OCI-LY1 (cell line): Measurements from ENCODE around the gene IL31RA.

ENCODE experiments used
- H2AFZ ChIP-seq: fragments of 200-600 bp; sonication (generic), shearing (Covaris generic); 2 replicates; pipeline ENCODE4 v1.6.0; 2014; ENCODE audit warnings: antibody characterized with exemption, mild to moderate bottlenecking, low read length
- H3F3A ChIP-seq: fragments of 200-600 bp; sonication (generic), shearing (Covaris generic); 2 replicates; pipeline ENCODE4 v1.6.0; 2014; ENCODE audit warnings: mild to moderate bottlenecking, antibody characterized with exemption, low read length, moderate library complexity; ENCODE audit not compliant: insufficient read depth
- H3K27ac ChIP-seq: fragments of 200-600 bp; sonication (generic); 2 replicates; pipeline ENCODE4 v1.5.1; 2014; ENCODE audit warnings: low read length, mixed run types, mild to moderate bottlenecking, low read depth; ENCODE audit not compliant: poor library complexity, severe bottlenecking
- H3K27me3 ChIP-seq: fragments of 200-600 bp; sonication (generic); 2 replicates; pipeline ENCODE4 v1.6.0; 2014; ENCODE audit warnings: antibody characterized with exemption, mild to moderate bottlenecking, low read length, moderate library complexity; ENCODE audit not compliant: insufficient read depth
- H3K36me3 ChIP-seq: fragments of 200-600 bp; sonication (generic); 2 replicates; pipeline ENCODE4 v1.6.1; 2014; ENCODE audit warnings: mild to moderate bottlenecking, antibody characterized with exemption, low read length, moderate library complexity, mixed read lengths; ENCODE audit not compliant: insufficient read depth
- H3K4me1 ChIP-seq: fragments of 200-600 bp; sonication (generic); 2 replicates; pipeline ENCODE4 v1.5.1; 2014; ENCODE audit warnings: mild to moderate bottlenecking, low read length, moderate library complexity; ENCODE audit not compliant: insufficient read depth, severe bottlenecking
- H3K4me2 ChIP-seq: fragments of 200-600 bp; sonication (generic), shearing (Covaris generic); 2 replicates; pipeline ENCODE4 v1.6.1; 2014; ENCODE audit warnings: low read length
- H3K4me3 ChIP-seq: fragments of 200-600 bp; sonication (generic); 2 replicates; pipeline ENCODE4 v1.5.1; 2014; ENCODE audit warnings: low read length, low read depth, mild to moderate bottlenecking, mixed read lengths; ENCODE audit not compliant: poor library complexity, severe bottlenecking
- H3K79me2 ChIP-seq: fragments of 200-600 bp; shearing (Covaris generic); 2 replicates; pipeline ENCODE4 v1.6.1; 2016; ENCODE audit warnings: mixed run types, low read length, mixed read lengths; ENCODE audit not compliant: insufficient read depth
- H3K9ac ChIP-seq: fragments of 200-600 bp; sonication (generic), shearing (Covaris generic); 2 replicates; pipeline ENCODE4 v1.6.1; 2014; ENCODE audit warnings: mild to moderate bottlenecking, low read length, mixed read lengths
- H3K9me2 ChIP-seq: fragments of 200-600 bp; sonication (generic), shearing (Covaris generic); 2 replicates; pipeline ENCODE4 v1.6.1; 2014; ENCODE audit warnings: low read depth, mild to moderate bottlenecking, low read length, mixed read lengths
- H3K9me3 ChIP-seq: fragments of 200-600 bp; shearing (Covaris generic); 2 replicates; pipeline ENCODE4 v1.6.1; 2014; ENCODE audit warnings: low read length, mixed read lengths
- H4K20me1 ChIP-seq: fragments of 200-600 bp; sonication (generic), shearing (Covaris generic); 2 replicates; pipeline ENCODE4 v1.6.0; 2016; ENCODE audit warnings: mild to moderate bottlenecking, low read length; ENCODE audit not compliant: insufficient read depth
- CTCF ChIP-seq: fragments of 200-600 bp; sonication (generic), shearing (Covaris generic); IDR thresholded peaks from 2 replicates; pipeline ENCODE4 v1.5.1; 2017; ENCODE audit warnings: mild to moderate bottlenecking, antibody characterized with exemption, low read length, moderate library complexity, mixed read lengths
- EZH2 ChIP-seq: fragments of 200-600 bp; sonication (generic), shearing (Covaris generic); IDR thresholded peaks from 2 replicates; pipeline ENCODE4 v1.8.0; 2017; ENCODE audit warnings: borderline replicate concordance, mixed run types, mild to moderate bottlenecking, antibody characterized with exemption, low read length, moderate library complexity, mixed read lengths

Gene IL31RA

GRCh38 chr5:55853818-55854217 lies 2.7 kb downstream of the IL31RA start:
- TF ChIP-seq EZH2 (no peak), CTCF (no peak)
- no peak overlapping the region for H3K9ac ChIP-seq
- H3K27ac ChIP-seq, result no peak overlapping the region
- no peaks in the 10 kb centered on the region for H3F3A ChIP-seq
- H3K9me2 ChIP-seq, result no peaks in the 10 kb centered on the region
- H3K4me2 ChIP-seq, result no peak overlapping the region
- no peaks in the 10 kb centered on the region for H3K36me3 ChIP-seq
- H2AFZ ChIP-seq, result no peak overlapping the region
- no peaks in the 10 kb centered on the region for H4K20me1 ChIP-seq
- H3K9me3 ChIP-seq, result no peaks in the 10 kb centered on the region
- no peaks in the 10 kb centered on the region for H3K27me3 ChIP-seq
- H3K4me1 ChIP-seq, result no peaks in the 10 kb centered on the region
- no peaks in the 10 kb centered on the region for H3K79me2 ChIP-seq
- no peak overlapping the region for H3K4me3 ChIP-seq

- no peak overlapping the region for H3K9ac ChIP-seq
- TF ChIP-seq EZH2 (no peak), CTCF (no peak)
- H3K27me3 ChIP-seq, result no peaks in the 10 kb centered on the region
- no peaks in the 10 kb centered on the region for H4K20me1 ChIP-seq
- no peaks in the 10 kb centered on the region for H3K79me2 ChIP-seq
- no peaks in the 10 kb centered on the region for H3K9me3 ChIP-seq
- no peaks in the 10 kb centered on the region for H3K36me3 ChIP-seq
- H3K27ac ChIP-seq, result no peak overlapping the region
- no peak overlapping the region for H3K4me3 ChIP-seq
- no peaks in the 10 kb centered on the region for H3F3A ChIP-seq
- H3K4me2 ChIP-seq, result no peak overlapping the region
- H3K9me2 ChIP-seq, result no peaks in the 10 kb centered on the region
- H2AFZ ChIP-seq, result no peak overlapping the region
- no peaks in the 10 kb centered on the region for H3K4me1 ChIP-seq
Observed at GRCh38 chr5:55855509-55855908, 4.4 kb downstream of the IL31RA start.

- H3K4me2 ChIP-seq, result no peak overlapping the region
- no peaks in the 10 kb centered on the region for H3K9me2 ChIP-seq
- no peak for TF ChIP-seq EZH2
- no peak for TF ChIP-seq CTCF
- no peaks in the 10 kb centered on the region for H3K27me3 ChIP-seq
- no peaks in the 10 kb centered on the region for H3K4me1 ChIP-seq
- H3K4me3 ChIP-seq, result no peak overlapping the region
- H3K27ac ChIP-seq, result no peak overlapping the region
- no peaks in the 10 kb centered on the region for H3K9me3 ChIP-seq
- no peaks in the 10 kb centered on the region for H3K79me2 ChIP-seq
- H4K20me1 ChIP-seq, result no peaks in the 10 kb centered on the region
- H3K9ac ChIP-seq, result no peak overlapping the region
- H3K36me3 ChIP-seq, result no peaks in the 10 kb centered on the region
- no peaks in the 10 kb centered on the region for H3F3A ChIP-seq
- no peak overlapping the region for H2AFZ ChIP-seq
Observed at GRCh38 chr5:55856516-55857246, 5.5 kb downstream of the IL31RA start.
